Mucosa of descending colon (tissue), 3 donors: ENCODE measurements around the gene WDR1. TPM values are rescaled to one million over a fixed set of nuclear protein-coding genes. Genes with fewer than 3 reads are reported as not detected.

Experiments used
- ATAC-seq: fragments of 200-7000 bp; cut with Tn5 transposase; one replicate; pipeline ENCODE4 v1.9.1; 2020; ENCODE audit warnings: mild to moderate bottlenecking, moderate library complexity
- DNase-seq, 3 donors: peaks; one replicate each; pipeline ENCODE4 v3.0.0-alpha.2; 2020
- H3K36me3 ChIP-seq: fragments of 200-600 bp; one replicate; pipeline ENCODE4 v1.8.0; 2021; ENCODE audit warnings: low read depth, mild to moderate bottlenecking
- H3K4me1 ChIP-seq: fragments of 200-600 bp; one replicate; pipeline ENCODE4 v1.8.0; 2021; ENCODE audit warnings: low read depth, mild to moderate bottlenecking
- H3K4me3 ChIP-seq: fragments of 200-600 bp; one replicate; pipeline ENCODE4 v1.8.0; 2021; ENCODE audit warnings: mild to moderate bottlenecking
- H3K9me3 ChIP-seq: fragments of 200-600 bp; one replicate; pipeline ENCODE4 v1.8.0; 2021; ENCODE audit warnings: mild to moderate bottlenecking
- intact Hi-C, 2 donors: fragments of 100-400 bp; cut with DNase I in 1 of 2; cut with micrococcal nuclease in 1 of 2; formaldehyde crosslinking; loops; one replicate each; pipeline versions ENCODE4 v1.11.0 to v1.11.1; 2022; cut with DNase I, micrococcal nuclease
- total RNA-seq, 3 donors: library from RNA; stranded (reverse); fragmentation: NEBNext Ultra II Directional in 2 of 3; extraction: Animal tissue kit (Norgen Biotek cat#: 25700) in 2 of 3; gene quantifications; one replicate each; pipeline versions ENCODE4 v1.2.1 to v1.2.4, GENCODE V29; 2021 to 2023
- TF ChIP-seq, protein P1 (sequence below): fragments of 200-600 bp; IDR thresholded peaks from one replicate; pipeline ENCODE4 v1.8.0; 2022; ENCODE audit warnings: antibody characterized with exemption, mild to moderate bottlenecking
- donor health status: DM: no; HTN: no; CAD: no; lungs with moderate emphysema.
- donor health status: DM: no; HTN: no; CAD: no.
- donor health status: DM: no; HTN: yes; CAD: no.

The WDR1 gene
- total RNA-seq, 3 donors from 2014 or later: 366 to 467 (median 380) TPM

DNA sequence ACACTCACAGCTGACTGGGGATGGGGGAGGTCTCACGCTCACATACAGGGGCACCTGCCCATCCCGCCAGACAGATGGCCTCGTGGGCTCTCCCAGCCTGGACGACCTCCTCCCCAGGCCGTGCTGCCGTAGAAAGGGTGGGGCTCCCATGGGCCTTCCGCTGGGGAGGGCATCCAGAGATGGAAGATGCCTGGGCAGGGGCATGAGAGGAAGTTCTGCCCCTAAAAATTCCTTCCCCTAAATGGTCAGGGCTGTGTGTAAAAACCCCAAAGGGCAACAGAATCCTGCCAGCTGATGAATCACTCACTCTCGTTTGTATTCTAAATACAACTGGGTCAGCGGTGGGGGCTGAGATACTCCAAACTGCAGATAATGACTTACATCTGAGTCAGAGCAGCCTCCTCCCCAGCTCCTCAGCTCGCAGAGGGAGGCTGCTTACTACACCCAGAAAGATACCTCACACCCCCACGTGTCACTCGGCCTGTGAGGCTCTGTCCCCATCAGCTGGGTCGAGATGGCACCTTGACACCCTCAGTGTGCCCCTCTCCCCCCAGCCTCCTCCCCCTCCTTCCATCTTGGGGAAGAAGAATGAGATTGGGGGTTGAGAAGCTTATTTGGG, 10.1 kb downstream of the WDR1 start:
- no peaks in the 10 kb centered on the region for H3K9me3 ChIP-seq
- intact Hi-C loops: no loop called here
- TF ChIP-seq, protein P1, sequence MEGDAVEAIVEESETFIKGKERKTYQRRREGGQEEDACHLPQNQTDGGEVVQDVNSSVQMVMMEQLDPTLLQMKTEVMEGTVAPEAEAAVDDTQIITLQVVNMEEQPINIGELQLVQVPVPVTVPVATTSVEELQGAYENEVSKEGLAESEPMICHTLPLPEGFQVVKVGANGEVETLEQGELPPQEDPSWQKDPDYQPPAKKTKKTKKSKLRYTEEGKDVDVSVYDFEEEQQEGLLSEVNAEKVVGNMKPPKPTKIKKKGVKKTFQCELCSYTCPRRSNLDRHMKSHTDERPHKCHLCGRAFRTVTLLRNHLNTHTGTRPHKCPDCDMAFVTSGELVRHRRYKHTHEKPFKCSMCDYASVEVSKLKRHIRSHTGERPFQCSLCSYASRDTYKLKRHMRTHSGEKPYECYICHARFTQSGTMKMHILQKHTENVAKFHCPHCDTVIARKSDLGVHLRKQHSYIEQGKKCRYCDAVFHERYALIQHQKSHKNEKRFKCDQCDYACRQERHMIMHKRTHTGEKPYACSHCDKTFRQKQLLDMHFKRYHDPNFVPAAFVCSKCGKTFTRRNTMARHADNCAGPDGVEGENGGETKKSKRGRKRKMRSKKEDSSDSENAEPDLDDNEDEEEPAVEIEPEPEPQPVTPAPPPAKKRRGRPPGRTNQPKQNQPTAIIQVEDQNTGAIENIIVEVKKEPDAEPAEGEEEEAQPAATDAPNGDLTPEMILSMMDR: no peak
- peaks cover 61% of the 10 kb centered on the region for H3K4me1 ChIP-seq
- H3K36me3 ChIP-seq: no peaks in the 10 kb centered on the region
- no peak overlapping the region for H3K4me3 ChIP-seq
- peak; percentile 40 to 64 (median 63) for DNase-seq
- ATAC-seq: peak; percentile 52

DNA sequence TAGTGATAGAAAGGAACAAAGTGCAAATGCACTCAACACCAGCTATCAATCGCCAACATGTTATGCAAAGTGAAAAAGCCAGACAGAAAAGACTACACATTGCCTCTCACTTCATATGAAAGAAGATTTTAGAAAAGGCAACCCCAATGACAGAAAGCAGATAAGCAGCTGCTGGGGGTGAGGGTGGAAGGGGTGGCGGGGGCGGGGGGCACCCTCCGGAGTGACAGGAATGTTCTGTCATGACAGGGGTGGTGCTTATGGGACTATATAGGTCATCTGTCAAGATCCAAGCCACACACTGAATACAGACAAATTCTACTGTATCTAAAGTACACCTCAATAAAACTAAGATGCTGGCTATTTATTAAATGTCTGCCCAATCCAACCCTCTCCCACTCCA, 10.7 kb downstream of the WDR1 start:
- Histone ChIP-seq H3K4me3 (no peak overlapping the region), H3K36me3 (no peaks in the 10 kb centered on the region), H3K9me3 (no peaks in the 10 kb centered on the region), H3K4me1 (peaks cover 63% of the 10 kb centered on the region)
- ATAC-seq: no peak
- peak in 2 of 3 donors; percentile 3 to 4 for DNase-seq
- TF ChIP-seq, protein P1: no peak
- intact Hi-C loops: no loop called here

DNA sequence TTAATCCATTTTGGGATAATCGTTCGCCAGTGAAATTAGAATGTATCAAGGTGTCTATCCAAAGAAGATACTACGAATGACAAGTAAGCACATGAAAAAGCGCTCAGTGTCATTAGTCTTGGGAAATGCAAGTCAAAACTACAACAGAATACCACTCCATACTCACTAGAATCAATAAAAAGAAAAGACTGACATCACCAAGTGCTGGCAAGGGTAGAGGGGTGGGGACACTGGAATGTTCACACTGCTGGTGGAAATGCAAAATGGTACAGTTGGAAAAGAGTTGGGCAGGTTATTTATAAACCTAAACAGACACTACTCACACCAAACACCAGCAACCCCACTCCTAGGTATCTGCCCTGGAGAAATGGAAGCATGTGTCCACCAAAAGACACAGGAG, 11.2 kb downstream of the WDR1 start:
- TF ChIP-seq, protein P1: no peak
- intact Hi-C loops: no loop called here
- ATAC-seq (no peak), DNase-seq (no peak)
- Histone ChIP-seq H3K4me3 (no peak overlapping the region), H3K9me3 (no peaks in the 10 kb centered on the region), H3K4me1 (peaks cover 60% of the 10 kb centered on the region), H3K36me3 (no peaks in the 10 kb centered on the region)

DNA sequence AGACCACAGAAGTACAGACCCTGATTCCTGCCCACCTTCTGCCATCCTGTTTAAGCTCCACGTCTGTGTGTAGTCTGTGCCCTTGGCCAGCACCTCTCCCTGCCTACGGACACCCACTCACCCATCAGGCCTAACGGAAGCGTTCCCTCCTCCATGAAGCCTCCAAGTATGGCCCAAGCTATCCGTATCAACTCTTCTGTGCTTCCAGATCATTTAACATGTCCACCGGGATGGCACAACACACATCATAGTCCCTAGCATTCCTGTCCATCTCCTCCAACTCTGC, 11.7 kb downstream of the WDR1 start:
- DNase-seq (no peak), ATAC-seq (no peak)
- no peaks in the 10 kb centered on the region for H3K9me3 ChIP-seq
- no peaks in the 10 kb centered on the region for H3K36me3 ChIP-seq
- peaks cover 57% of the 10 kb centered on the region for H3K4me1 ChIP-seq
- no peak overlapping the region for H3K4me3 ChIP-seq
- intact Hi-C loops: no loop called here
- TF ChIP-seq, protein P1: no peak

DNA sequence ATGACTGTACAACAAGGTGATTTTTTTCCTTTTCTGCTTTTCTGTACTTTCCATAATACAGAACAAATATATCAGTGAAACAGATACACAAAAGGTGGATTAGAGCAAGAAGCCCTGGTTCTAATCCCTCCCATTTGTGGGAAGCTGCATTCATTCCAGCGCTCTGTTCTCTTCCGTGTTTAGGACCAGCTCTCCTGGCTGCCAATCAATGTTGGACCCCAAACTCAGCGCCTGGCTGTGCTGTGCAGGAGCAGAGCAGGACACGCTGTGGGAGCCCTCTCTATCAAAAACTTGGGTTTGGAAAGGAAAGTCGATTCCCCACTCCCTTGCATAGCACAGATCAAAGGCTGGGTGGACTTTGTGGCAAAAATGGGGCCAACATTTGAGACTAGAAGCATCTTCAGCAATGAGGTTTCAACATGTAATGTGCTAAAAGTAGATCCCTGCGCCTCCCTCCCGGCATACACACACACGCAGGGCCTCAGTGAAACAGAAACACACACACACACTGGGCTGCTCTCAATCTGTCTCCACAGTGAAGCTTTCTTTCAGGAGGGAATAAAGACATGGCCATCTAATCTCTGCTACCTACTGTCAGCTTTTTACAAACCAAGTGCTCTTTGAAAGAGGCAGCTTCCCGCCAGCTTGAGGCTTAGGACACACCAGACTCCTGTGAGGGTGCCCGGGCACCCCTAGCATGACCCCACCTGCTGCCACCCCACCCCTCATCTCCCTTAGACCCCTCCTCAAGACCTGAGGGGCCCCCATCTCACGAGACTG, 12.2 kb downstream of the WDR1 start:
- Histone ChIP-seq H3K4me1 (peaks cover 52% of the 10 kb centered on the region), H3K36me3 (no peaks in the 10 kb centered on the region)
- DNase-seq: peak in 2 of 3 donors; percentile 20 to 38

More for the DNA sequence above, 12.2 kb downstream of the WDR1 start:
- Histone ChIP-seq H3K9me3 (no peaks in the 10 kb centered on the region), H3K4me3 (no peak overlapping the region)
- ATAC-seq: no peak
- TF ChIP-seq, protein P1: no peak
- intact Hi-C loops: no loop called here
